ENCODE results near the gene TFR2. TPM values are rescaled to one million over a fixed set of nuclear protein-coding genes. Genes with fewer than 3 reads are reported as not detected.
A peak's percentile ranks its signal among the peaks of the same experiment; 100 is the strongest.

TFR2 gene
- total RNA-seq, 1 experiment from 2014 or later, result 11.8 TPM

DNA sequence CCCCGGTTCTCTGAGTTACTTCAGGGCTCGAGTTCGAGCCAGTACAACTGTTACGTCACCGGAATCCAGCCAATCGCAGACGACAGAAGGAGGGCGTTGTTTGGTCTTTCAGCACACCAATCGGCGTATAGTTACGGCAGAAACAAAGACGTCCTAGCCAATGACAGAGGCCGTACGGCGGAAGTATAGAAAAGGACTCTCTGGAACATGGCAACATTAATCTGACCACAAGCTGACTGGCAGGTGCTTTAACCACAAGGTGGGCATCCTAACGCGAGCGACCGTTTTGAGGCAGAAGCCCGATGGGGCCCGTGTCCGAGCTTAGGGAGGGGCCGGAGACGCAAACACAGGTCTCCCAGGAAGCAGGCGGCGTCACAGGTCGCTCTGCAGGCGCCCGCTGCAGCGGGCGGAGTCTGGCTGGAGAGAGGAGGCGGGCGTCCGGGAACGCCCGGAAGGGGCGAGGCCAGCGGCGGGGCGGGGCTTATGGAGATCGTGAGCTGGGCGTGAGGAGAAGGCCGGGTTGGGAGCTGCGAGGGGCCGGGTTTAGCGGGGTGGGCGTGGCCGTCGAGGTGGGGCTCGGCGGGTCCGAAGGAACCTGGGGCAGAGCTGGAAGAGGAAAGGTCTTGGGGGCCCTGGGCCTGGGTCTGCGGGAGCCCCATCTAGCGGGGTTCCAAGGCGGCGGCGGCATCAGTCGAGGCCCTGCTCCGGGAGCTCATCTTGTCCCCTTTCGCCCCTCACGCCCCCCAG lies 29.2 kb downstream of the TFR2 start, which contains the start of gene MOSPD3:
MOSPD3 (plus strand) TSS at position 558 of the 747 bp plus-strand sequence. CDS start 252 bp downstream, outside the sequence.
- no peaks in the 10 kb centered on the region for H3K9me2 ChIP-seq (ENCODE audit: insufficient read depth)
- peaks cover 0 to 2% of the 10 kb centered on the region in 2 experiments; a peak in 1 of 4 replicates for H3K36me3 ChIP-seq (ENCODE audit: control insufficient read depth in 1 of 2, insufficient read depth in 2 of 2, low read length in 2 of 2)
- peak within 1 kb of the TSS; percentile 70 for H2AFZ ChIP-seq (ENCODE audit: low read depth, low read length, poor library complexity, severe bottlenecking)
- peaks cover 3 to 27% of the 10 kb centered on the region in 2 experiments for H3K4me1 ChIP-seq (ENCODE audit: control insufficient read depth in 1 of 2, insufficient read depth in 2 of 2, low read length in 2 of 2)
- peak within 1 kb of the TSS; percentile 89 for H3K27ac ChIP-seq (ENCODE audit: low read depth, low read length)
- ChIA-PET CTCF (interaction anchor here (0.6 to 2.5 kb wide), 9 partner anchors 22 to 240 kb away, joined by 3 to 13 read pairs (median 4); partner anchors contain the start of genes EPHB4, FBXO24, GIGYF1 and LRCH4), RAD21 (ENCODE audit: low non-redundant PET in 1 of 2, low total read pairs in 2 of 2, uncharacterized antibody in 2 of 2, unreplicated experiment in 2 of 2) (interaction anchor here in 1 of 2 experiments (0.7 to 1.3 kb wide), 3 partner anchors 14 to 26 kb away, joined by 3 read pairs; partner anchors contain the start of gene FBXO24), POLR2A (interaction anchor here (0.5 to 3.2 kb wide), 10 partner anchors 14 to 484 kb away, joined by 3 to 23 read pairs (median 3); partner anchors contain the start of genes FBXO24, LRCH4, POP7 and UFSP1)
- no TSS peak for BruUV-seq (replicated peaks)
- H4K20me1 ChIP-seq (ENCODE audit: insufficient read depth), result no peaks in the 10 kb centered on the region
- H3K27me3 ChIP-seq (ENCODE audit: insufficient read depth, low read length), result no peaks in the 10 kb centered on the region
- DNase-seq (ENCODE audit: low read depth, low spot score), result peak; percentile 99
- H3K4me3 ChIP-seq (replicated peaks in 1 of 2; ENCODE audit: low read depth in 1 of 2, low read length in 2 of 2), result peak within 1 kb of the TSS; percentile 73 to 89
- no peaks in the 10 kb centered on the region for H3K79me2 ChIP-seq (ENCODE audit: insufficient read depth, low read length)
- TF ChIP-seq YY1 (IDR thresholded peaks at IDR 0.05; ENCODE audit: extremely low read depth, insufficient replicate concordance, low read depth, low read length) (peak; percentile 65), FOSL1 (IDR thresholded peaks at IDR 0.05; ENCODE audit: low read depth) (no peak), ZNF274 (IDR thresholded peaks at IDR 0.05; ENCODE audit: low read depth, low read length) (no peak), TCF7L2 (IDR thresholded peaks at IDR 0.05; ENCODE audit: borderline replicate concordance, extremely low read depth, insufficient read depth, insufficient read length) (peak; percentile 23), SRF (IDR thresholded peaks at IDR 0.05; ENCODE audit: low read depth) (no peak), EZH2 (IDR thresholded peaks at IDR 0.05) (no peak), POLR2A (IDR thresholded peaks at IDR 0.05; ENCODE audit: borderline replicate concordance, extremely low read depth, insufficient read depth, insufficient read length) (peak; percentile 59), POLR2AphosphoS5 (IDR thresholded peaks at IDR 0.05; ENCODE audit: low read depth, low read length) (peak; percentile 72), ZFX (IDR thresholded peaks at IDR 0.05) (0 out of 2 replicates have a peak, but pooled peaks have one; percentile 26)
- TF ChIP-seq, protein P1, sequence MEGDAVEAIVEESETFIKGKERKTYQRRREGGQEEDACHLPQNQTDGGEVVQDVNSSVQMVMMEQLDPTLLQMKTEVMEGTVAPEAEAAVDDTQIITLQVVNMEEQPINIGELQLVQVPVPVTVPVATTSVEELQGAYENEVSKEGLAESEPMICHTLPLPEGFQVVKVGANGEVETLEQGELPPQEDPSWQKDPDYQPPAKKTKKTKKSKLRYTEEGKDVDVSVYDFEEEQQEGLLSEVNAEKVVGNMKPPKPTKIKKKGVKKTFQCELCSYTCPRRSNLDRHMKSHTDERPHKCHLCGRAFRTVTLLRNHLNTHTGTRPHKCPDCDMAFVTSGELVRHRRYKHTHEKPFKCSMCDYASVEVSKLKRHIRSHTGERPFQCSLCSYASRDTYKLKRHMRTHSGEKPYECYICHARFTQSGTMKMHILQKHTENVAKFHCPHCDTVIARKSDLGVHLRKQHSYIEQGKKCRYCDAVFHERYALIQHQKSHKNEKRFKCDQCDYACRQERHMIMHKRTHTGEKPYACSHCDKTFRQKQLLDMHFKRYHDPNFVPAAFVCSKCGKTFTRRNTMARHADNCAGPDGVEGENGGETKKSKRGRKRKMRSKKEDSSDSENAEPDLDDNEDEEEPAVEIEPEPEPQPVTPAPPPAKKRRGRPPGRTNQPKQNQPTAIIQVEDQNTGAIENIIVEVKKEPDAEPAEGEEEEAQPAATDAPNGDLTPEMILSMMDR (IDR thresholded peaks at IDR 0.05 in 2 of 3, conservative IDR thresholded peaks at IDR 0.05 in 1 of 3; ENCODE audit: borderline replicate concordance in 1 of 3, insufficient read depth in 1 of 3, low read depth in 2 of 3, low read length in 2 of 3), result no peak
- TF ChIP-seq, protein P2, sequence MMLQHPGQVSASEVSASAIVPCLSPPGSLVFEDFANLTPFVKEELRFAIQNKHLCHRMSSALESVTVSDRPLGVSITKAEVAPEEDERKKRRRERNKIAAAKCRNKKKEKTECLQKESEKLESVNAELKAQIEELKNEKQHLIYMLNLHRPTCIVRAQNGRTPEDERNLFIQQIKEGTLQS (IDR thresholded peaks at IDR 0.05), result no peak
- H3K9ac ChIP-seq (ENCODE audit: low read length), result peak within 1 kb of the TSS; percentile 65
- peak; percentile 97 for ATAC-seq
- intact Hi-C loops (cut with micrococcal nuclease), result no loop called here
- H3K4me2 ChIP-seq (ENCODE audit: low read length), result peak within 1 kb of the TSS; percentile 97
- H3K9me3 ChIP-seq (ENCODE audit: control insufficient read depth in 1 of 2, insufficient read depth in 1 of 2, low read depth in 1 of 2, low read length in 2 of 2), result no peaks in the 10 kb centered on the region

Measured in HCT116 (cell line).